Fibroblast of skin of left biceps (primary cell): Measurements from ENCODE around the gene COG5.
"Not testable (repeated sequence)": the region's sequence is repeated elsewhere in the genome, so short reads cannot be mapped to it uniquely, and the experiment has no call there.

ENCODE experiments used
- DNase-seq, 2 experiments: peaks; one replicate each; pipeline ENCODE4 v3.0.0-alpha.2; 2013; ENCODE audit warnings: low read depth in 2 of 2

The COG5 gene

GRCh38 chr7:107276220-107276827, 287.4 kb downstream of the COG5 start:
- no peak for DNase-seq

- no peak for DNase-seq
Measured at GRCh38 chr7:107274506-107274905, 289.2 kb downstream of the COG5 start.

GRCh38 chr7:107269790-107270189, 293.9 kb downstream of the COG5 start:
- DNase-seq: no peak

- DNase-seq: no peak
Measured at GRCh38 chr7:107268594-107268993, 295.1 kb downstream of the COG5 start.

GRCh38 chr7:107267138-107267537, 296.6 kb downstream of the COG5 start:
- no peak for DNase-seq

- DNase-seq: no peak
Measured at GRCh38 chr7:107264723-107265122, 299.0 kb downstream of the COG5 start.

- DNase-seq: no peak
Measured at GRCh38 chr7:107262857-107263256, 300.9 kb downstream of the COG5 start.

- DNase-seq: no peak
Measured at GRCh38 chr7:107258737-107259136, 305.0 kb downstream of the COG5 start.

GRCh38 chr7:107255602-107256001, 308.1 kb downstream of the COG5 start:
- DNase-seq: no peak

- DNase-seq: no peak
Measured at GRCh38 chr7:107254398-107254985, 309.2 kb downstream of the COG5 start.

GRCh38 chr7:107253599-107253998, 310.1 kb downstream of the COG5 start:
- no peak for DNase-seq

- no peak for DNase-seq
Measured at GRCh38 chr7:107251963-107252362, 311.8 kb downstream of the COG5 start.

- DNase-seq: no peak
Measured at GRCh38 chr7:107248551-107249316, 315.0 kb downstream of the COG5 start.

GRCh38 chr7:107246836-107247235, 316.9 kb downstream of the COG5 start:
- not testable (repeated sequence) for DNase-seq

- DNase-seq: no peak
Measured at GRCh38 chr7:107244613-107245012, 319.1 kb downstream of the COG5 start.

GRCh38 chr7:107242267-107242666, 321.5 kb downstream of the COG5 start:
- no peak for DNase-seq

- DNase-seq: no peak
Measured at GRCh38 chr7:107237451-107237850, 326.3 kb downstream of the COG5 start.

GRCh38 chr7:107236862-107237261, 326.9 kb downstream of the COG5 start:
- peak in 1 of 2 experiments; percentile 16 for DNase-seq

GRCh38 chr7:107234436-107234835, 329.3 kb downstream of the COG5 start:
- no peak for DNase-seq

GRCh38 chr7:107233981-107234380, 329.7 kb downstream of the COG5 start:
- DNase-seq: no peak

- no peak for DNase-seq
Measured at GRCh38 chr7:107233174-107233573, 330.5 kb downstream of the COG5 start.

- DNase-seq: no peak
Measured at GRCh38 chr7:107232568-107233090, 331.1 kb downstream of the COG5 start.

- no peak for DNase-seq
Measured at GRCh38 chr7:107230334-107230733, 333.4 kb downstream of the COG5 start.
